GM18508 (cell line): ENCODE results near the gene TSKU.
"Not testable (repeated sequence)": the region's sequence is repeated elsewhere in the genome, so short reads cannot be mapped to it uniquely, and the experiment has no call there.

Experiments
- ATAC-seq: cut with Tn5 transposase; IDR thresholded peaks from one replicate; pipeline ENCODE4 v1.9.1; 2021; ENCODE audit warnings: moderate number of reproducible peaks; ENCODE audit not compliant: insufficient read depth, unreplicated experiment

Gene TSKU

DNA sequence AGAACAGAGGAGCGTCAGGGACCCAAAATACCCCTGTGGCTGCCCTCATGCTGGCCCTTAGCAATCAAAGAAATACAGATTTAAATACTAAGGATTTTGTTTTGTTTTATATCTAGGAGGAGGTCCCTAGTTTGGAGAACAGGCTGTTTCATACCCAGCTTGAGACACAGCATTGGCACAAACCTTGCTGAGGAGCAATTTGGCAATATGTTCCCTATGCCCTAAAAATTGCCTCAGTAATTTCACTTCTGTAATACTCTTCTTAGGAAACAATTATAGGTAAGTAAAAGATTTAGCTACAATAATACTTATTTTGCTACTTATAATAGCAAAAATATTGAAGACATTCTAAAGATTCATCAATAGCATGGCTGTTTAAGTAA, 37.0 kb downstream of the TSKU start:
- ATAC-seq, result no peak

DNA sequence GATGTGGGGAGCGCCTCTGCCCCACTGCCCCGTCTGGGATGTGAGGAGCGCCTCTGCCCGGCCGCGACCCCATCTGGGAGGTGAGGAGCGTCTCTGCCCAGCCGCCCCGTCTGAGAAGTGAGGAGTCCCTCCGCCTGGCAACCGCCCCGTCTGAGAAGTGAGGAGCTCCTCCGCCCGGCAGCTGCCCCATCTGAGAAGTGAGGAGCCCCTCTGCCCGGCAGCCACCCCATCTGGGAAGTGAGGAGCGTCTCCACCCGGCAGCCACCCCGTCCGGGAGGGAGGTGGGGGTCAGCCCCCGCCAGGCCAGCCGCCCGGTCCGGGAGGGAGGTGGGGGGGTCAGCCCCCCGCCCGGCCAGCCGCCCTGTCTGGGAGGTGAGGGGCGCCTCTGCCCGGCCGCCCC, 38.2 kb downstream of the TSKU start:
- ATAC-seq, result not testable (repeated sequence)

DNA sequence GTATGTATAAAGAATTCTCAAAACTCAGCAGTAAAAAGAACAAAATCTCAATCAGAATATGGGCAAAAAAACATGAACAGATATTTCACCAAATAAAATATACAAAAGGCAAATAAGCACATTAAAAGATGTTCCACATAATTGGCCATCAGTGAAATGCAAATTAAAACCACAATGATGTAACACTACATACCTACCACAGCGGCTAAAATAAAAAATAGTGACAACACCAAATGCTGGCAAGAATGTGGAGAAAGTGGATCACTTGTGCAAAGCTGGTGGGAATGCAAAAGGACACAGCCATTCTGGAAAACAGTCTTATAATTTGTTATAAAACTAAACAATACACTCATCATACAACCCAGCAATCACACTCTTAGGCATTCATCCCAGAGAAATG, 39.2 kb downstream of the TSKU start:
- ATAC-seq, result no peak

DNA sequence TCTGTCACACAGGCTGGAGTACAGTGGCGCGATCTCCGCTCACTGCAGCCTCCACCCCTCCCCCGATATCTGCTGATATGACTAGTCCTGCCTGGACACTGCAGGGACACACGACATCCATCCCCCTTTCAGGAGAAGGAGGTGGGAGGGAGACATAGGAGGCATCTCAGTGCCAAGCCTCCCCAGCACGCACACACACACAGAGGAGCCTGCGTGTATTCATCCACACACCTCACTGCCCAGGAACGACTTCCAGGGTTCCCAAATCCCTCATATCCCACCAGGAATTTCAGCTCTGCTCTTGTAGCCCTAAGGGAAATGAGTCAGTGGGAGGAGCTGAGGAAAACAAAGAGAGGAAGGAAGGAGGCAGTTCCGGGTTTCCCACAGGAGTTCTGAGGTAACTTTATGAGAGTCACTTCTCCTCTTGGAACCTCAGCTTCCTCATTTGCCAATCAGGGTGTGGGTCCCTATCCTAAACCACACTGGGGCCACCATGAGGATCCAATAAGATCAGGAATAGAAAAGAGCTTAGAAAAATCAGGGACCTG, 40.4 kb downstream of the TSKU start:
- ATAC-seq, result no peak

DNA sequence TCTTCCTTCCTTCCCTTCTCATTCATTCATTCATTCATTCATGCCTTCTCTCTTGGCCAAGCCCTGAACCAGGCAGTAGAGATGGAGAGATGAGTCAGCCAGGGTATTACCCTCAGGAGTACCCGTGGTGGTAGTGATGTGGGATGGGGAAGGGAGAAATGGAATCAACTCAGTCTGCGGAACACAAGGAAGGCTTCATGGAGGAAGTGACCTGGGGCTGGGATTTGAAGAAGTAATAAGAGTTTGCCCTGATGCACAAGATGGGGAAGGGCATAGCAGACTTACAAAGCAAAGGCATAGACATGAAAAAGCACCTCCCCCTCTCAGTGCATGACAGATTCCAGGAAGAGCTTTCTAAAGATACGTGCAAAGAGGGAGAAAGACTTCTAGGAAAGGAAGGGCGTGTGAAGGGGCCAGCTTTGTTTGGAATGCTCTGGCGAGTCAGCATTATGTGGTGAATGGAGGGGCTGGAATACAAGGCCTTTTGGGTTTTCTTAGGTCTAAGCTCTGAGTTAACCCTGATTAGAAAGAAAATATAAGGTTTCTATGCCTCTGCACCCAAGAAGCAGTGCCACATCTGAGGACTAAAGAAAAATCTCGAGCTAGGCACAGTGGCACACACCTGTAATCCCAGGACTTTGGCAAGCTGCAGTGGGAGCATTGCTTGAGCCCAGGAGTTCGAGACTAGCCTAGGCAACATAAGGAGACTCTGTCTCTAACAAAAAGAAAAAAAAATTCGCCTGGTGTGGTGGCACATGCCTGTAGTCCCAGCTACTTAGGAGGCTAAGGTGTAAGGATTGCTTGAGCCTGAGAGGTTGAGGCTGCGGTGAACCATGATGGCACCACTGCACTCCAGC, 41.2 kb downstream of the TSKU start:
- ATAC-seq, result no peak

DNA sequence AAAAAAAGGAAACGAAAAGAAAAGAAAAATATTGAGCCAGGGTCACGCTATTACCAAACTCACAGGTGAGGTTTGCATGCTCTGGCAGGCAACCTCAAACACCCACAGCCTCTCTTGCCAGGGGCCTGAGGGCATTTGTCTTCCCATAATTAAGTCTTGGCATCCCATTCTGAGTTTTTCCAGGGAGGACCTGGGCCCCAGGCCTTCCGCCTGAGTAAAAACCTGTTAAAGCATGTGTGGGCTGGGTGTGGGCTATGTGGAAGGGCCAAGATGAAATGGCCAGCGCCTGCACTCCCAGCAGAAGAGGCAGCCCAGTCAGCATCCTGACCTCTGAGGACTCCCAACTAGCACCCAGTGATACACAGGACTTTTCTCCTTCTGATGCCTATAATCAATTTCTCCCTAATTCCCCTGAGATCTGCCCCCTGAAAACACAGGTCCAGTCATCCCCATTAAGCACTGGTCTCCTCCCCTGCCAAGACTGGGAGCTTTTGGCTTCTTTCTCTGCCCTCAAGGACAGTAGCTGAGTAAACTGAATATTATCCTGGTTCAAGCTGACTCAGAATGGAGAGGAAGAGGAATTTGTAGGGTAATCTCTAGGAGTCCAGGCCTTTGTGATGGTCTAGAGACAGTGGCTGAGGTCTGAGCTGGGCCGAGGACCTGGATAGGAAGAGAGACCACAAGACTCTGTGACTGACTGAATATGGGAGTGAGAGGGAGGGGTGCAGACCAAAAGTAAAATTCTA, 42.0 kb downstream of the TSKU start:
- ATAC-seq, result no peak

DNA sequence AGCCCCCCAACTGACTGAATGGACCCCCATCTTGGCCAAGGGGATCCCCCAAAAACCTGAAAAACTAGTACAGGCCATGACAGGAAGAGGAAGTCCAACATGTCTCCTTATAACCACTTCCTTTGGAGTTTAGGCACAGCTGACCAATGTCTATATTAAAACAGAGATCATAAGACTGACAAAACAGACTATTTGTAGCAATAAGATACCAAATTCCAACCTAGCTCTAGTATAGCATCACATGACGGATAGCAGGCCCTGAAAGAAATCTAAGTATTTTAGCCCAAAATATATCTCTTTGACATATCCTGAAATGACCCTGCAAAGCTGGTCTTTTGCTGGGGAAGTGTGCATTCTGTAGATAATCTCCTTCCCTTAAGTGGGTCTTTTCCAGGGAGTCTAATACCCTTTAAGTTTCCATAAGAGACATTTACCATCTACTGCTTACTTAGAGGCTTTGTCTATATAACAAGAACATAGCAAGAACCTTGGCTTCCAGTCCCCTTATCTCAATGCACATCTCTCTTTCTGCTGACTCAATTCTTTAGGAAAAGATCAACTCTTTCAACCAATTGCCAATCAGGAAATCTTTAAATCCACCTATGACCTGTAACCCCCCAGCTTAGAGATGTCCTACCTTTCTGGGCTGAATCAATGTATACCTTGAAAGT, 42.7 kb downstream of the TSKU start:
- ATAC-seq, result no peak

DNA sequence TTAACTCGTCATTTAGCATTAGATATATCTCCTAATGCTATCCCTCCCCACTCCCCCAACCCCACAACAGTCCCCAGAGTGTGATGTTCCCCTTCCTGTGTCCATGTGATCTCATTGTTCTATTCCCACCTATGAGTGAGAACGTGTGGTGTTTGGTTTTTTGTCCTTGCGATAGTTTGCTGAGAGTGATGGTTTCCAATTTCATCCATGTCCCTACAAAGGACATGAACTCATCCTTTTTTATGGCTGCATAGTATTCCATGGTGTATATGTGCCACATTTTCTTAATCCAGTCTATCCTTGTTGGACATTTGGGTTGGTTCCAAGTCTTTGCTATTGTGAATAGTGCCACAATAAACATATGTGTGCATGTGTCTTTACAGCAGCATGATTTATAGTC, 43.4 kb downstream of the TSKU start:
- ATAC-seq, result not testable (repeated sequence)

DNA sequence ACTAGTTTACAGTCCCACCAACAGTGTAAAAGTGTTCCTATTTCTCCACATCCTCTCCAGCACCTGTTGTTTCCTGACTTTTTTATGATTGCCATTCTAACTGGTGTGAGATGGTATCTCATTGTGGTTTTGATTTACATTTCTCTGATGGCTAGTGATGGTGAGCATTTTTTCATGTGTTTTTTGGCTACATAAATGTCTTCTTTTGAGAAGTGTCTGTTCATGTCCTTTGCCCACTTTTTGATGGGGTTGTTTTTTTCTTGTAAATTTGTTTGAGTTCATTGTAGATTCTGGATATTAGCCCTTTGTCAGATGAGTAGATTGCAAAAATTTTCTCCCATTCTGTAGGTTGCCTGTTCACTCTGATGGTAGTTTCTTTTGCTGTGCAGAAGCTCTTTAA, 43.8 kb downstream of the TSKU start:
- ATAC-seq, result not testable (repeated sequence)

DNA sequence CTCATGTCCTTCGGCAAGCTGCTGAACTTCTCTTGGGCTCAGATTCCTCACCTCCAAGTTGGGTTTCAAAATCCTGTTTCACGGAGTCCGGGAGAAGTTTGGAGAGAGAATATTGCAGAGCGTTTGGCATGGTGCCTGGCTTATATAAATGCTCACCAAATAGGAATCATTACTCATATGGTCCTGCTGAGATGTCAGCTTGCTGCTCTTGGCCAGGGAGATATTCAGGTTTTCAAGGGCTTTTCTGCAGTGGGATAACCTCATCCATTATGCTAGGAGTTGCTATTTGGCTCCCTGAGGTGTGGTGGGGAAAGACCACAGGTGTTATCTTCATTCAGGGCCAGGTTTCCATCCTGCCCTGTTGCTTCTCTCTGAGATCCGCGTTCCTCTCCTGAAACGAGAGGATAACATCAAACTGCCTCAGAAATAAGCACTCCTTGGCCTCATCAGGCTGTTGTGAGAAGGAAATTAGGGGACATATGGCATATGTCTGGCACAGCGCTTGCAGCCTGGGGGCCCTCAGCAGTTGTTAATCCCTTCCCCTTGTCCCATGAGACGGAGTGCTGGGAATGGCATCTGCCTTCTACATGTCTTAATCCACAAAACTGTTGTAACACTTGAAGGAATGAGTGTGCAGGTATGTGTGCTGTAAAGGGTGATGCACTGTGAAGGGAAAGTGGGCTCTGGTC, 47.6 kb downstream of the TSKU start:
- ATAC-seq, result no peak

DNA sequence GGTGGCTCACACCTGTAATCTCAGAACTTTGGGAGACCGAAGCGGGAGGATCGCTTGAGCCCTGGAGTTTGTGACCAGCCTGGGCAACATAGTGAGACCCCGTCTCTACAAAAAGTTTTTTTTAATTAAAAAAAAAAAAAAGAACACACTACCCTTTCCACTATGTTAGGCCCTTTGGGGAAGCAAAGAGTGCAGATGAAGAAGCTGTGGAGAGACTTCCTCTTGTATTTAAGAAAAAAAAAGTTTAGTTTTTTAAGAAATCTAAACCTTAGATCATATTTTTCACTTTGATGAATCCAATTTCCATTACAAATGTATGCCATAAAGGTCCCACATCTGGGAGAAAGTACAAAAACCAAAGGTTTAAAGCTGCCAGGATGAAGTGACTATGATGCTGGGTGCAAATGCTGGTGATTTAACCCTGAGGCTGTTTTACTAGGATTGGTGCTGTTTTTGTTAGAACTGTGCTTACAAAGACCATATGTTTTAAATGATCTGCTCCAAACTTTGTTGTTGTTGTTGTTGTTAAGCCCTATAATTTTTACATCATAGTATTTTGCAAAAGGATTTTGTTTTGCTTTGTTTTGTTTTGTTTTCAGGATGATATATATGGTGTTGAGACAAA, 48.6 kb downstream of the TSKU start:
- ATAC-seq, result no peak

DNA sequence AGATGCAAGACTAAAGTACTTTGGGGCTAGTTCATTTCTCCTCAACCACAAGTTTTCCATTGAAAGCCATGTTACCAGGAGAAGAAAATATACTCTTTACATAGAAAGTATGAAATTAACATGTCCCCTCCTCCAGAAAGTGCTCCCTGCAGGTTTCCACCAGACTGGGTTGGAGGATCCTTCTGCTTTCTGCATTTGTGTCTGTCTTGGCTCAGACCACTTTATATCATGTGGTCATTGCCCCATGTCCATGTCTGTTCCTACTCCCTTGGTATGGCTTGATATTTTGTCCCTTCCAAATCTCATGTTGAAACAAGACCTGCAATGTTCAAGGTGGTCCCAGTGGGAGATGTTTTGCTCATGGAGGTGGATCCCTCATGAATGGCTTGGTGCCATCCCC, 49.2 kb downstream of the TSKU start:
- no peak for ATAC-seq

DNA sequence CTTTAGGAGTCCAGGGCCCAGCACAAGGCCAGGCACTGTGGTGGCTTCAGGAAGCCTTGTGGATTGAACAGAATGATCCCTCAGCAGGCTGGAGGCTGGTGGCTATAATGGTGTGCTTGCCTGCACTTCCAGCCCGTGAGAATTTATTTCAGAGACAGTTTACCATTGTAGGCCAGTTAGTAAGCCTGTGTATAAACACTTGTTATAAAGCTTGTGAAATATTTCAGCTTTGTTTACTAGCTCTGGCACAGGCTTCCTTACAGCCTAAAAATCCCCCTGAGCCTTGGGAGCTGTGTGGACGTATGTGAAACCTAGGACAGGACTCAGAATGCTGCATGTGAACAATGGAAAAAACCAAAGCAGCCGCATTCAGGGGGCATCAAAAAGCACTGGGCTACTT, 51.0 kb downstream of the TSKU start:
- no peak for ATAC-seq

DNA sequence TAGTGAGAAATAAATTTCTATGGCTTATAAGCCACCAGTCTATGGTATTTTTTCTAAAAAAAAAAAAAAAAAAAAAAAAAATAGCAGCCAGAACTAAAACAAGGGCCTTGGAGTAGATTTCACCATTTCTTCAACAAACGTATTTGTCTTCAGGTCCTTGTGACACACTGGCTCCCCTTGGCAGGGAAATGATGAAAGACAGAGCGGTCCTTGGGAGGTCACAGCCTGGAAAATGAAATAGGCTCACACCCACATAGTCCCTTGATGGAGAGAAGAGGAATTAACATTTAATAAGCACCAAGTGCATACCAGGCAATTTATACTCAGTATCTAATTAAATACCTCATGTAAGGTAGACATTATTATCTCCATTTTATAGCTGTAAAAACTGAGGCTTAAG, 51.9 kb downstream of the TSKU start:
- no peak for ATAC-seq

DNA sequence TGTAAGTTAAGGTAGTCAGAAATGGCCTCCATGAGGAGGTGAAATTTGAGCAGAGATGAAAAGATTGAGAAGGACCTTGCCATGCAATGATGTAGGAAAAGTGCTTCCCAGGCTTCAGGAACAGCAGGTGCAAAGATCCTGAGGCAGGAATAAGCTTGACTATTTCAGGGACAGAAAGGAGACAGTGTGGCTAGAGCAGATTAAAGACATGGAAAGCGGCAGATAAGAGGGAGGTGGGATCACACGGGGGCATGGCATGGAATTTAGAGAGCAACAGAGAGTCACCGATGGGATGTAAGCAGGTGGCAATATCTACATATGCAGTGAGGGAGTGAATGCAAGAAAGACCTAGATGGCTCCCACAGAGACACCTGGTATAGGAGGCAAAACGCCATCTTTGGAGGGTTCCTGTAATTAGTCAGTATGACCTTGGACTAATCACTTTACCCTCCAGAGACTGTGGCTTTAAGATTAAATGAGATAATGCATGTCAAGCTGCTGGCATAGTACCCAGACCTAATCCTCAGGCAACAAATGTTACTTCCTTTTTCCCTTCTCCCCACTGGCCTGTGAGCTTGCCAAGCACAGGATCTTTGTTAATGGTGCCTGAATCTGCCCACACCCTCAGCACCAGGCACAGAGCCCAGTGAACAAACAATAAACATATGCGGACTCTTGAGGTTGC, 52.9 kb downstream of the TSKU start:
- no peak for ATAC-seq

DNA sequence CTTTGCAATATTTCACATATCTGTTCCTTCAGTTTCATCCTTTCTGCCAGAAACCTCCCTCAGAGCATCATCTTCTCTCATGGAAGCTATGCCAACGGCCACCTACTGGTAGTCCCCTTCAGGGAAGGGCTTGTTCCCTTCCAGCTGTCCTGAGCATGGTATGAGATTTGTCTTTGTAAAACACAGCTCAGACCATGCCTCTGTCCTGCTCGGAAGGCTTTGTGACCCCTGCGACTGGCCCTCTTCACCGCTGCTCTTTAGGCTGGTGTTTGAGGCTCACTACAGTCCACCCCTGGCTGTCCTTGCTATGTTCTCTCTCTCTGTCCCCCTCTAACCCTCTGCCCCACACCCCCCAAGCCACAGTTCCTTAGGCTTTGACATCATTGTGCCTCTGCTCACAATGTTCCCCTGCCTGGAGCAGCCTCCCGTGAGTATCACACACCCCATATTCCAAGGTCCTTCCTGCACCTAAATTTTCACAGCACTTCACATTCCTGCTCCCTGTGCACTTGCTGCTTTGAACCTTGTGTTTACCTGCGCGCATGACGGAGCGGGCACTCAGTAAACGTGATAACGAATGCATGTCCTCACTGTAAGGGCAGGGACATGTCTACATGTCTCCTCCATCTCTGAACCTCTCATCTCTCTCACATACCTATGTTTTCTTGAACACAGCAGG, 53.6 kb downstream of the TSKU start:
- no peak for ATAC-seq

DNA sequence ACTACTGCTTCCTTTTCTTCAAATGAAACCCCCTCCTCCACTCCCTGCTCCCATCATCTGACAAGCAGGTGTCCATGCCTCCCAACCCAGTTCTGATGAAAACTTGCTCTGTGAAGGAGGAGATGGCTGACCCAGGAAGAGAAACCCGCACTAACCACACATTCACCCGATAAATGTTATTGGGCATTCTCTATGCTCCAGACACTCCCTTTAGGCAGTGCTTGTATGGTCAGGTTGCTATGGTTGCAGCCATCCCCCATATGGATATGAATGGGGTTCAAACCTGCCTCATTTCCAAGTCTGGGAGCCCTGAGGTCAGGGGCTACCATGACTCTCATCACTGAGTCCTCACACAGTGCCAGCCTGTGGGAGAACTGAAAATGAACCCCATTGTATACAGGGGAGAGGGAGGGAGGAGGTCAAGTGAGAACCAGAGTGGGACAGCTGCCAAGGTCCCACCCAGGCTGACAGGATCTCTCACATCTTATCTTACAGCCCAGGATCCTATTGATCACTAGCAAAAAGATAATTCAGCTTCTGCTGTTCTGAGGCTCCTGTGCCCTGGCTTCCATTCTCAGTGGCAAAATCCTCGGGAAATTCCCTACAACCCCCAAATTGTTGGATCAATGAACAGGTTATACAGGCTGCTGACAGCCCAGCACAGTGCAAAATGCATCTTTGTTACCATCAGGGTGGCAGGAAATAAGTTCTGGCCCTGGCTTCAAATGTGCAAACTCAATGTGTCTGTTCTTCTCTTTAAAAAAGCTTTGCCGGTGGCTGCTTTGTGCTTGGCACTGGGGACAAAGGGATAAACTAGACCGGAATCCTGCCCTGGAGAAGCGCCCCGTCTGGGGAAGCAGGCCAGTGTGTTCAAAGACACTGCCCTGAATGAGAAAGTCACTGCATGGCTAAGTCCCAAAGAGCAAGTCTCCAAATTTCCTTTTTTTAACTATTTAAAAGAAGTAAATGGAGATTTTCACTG, 54.8 kb downstream of the TSKU start:
- no peak for ATAC-seq

DNA sequence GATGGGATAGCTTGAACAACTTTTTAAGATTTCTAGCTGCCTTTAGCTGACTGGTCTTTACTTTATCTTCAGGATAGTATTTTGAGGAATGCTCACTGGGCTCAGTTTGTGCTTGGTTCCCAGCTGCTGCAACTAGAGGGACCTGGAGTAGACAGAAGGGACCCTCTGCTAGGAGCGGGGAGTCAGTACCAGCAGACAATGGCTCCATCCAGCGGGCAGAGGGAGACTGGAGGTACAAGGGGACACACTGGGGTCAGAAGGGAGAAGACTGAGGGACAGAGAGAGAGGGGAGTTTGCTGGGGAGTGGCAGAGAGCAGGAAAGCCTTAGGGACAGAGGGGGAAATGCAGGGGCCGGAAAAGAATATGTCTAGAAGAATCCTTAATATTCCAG, 55.5 kb downstream of the TSKU start:
- ATAC-seq, result no peak
